H4 (cell line): ENCODE results near the gene MRPS27. TPM values are rescaled to one million over a fixed set of nuclear protein-coding genes. Genes with fewer than 3 reads are reported as not detected.
"Not testable (repeated sequence)": the region's sequence is repeated elsewhere in the genome, so short reads cannot be mapped to it uniquely, and the experiment has no call there.

Experiments
- DNase-seq: peaks from one replicate; pipeline ENCODE4 v3.0.0-alpha.2; 2015; ENCODE audit warnings: low spot score
- total RNA-seq: library from RNA; depleted of rRNA; stranded (reverse); fragments of >200 nt; shearing (Covaris generic); gene quantifications from 2 replicates; pipeline ENCODE4 v1.2.3, GENCODE V29; 2014

The MRPS27 gene
- total RNA-seq, 1 experiment from 2014 or later = 88.0 TPM

DNA sequence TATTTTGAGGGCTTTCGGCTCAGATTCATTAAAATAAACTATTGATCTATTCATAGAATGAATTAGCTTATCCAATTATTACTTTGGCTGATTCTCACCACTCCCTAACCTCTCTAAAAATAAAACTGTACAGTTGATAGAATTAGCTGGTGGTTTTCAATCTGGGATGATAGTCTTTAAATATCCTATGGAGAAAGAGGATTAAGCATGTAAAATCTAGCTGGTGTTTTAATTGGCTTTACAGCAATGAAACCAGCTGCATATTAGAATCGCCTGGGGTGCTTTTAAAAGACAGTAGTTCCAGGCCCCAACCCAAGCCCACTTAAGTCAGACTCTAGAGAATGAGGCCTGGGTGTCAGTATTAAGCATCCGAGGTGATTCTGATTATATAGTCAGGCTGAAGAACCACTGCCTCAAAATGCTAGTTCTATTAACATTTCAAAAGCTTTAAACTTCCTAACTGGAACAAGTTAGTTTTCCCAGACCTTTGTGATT lies 117.7 kb downstream of the MRPS27 start:
- DNase-seq = no peak

DNA sequence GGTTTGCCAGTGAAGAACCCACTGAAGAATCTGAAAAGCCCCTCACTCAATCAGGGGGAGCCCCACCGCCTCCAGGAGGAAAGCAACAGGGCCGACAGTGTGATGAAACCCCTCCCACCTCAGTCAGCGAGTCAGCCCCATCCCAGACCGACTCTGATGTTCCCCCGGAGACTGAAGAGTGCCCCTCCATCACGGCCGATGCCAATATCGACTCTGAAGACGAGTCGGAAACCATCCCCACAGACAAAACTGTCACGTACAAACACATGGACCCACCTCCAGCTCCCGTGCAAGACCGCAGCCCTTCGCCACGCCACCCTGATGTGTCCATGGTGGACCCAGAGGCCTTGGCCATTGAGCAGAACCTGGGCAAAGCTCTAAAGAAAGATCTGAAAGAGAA lies 120.4 kb downstream of the MRPS27 start:
- DNase-seq = no peak

DNA sequence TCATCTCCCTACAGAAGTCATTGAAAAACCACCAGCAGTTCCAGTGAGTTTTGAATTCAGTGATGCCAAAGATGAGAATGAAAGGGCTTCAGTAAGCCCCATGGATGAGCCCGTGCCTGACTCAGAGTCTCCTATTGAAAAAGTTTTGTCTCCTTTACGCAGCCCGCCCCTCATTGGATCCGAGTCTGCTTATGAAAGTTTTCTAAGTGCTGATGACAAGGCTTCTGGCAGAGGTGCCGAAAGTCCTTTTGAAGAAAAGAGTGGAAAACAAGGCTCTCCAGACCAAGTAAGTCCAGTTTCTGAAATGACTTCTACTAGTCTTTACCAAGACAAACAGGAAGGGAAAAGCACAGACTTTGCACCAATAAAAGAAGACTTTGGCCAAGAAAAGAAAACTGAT lies 122.6 kb downstream of the MRPS27 start:
- no peak for DNase-seq

DNA sequence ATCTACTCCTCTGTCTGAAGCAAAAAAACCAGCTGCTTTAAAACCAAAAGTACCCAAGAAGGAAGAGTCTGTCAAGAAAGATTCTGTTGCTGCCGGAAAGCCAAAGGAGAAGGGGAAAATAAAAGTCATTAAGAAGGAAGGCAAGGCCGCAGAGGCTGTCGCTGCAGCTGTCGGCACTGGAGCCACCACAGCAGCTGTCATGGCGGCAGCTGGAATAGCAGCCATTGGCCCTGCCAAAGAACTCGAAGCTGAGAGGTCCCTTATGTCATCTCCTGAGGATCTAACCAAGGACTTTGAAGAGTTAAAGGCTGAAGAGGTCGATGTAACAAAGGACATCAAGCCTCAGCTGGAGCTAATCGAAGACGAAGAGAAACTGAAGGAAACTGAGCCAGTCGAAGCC lies 124.5 kb downstream of the MRPS27 start:
- DNase-seq = no peak

DNA sequence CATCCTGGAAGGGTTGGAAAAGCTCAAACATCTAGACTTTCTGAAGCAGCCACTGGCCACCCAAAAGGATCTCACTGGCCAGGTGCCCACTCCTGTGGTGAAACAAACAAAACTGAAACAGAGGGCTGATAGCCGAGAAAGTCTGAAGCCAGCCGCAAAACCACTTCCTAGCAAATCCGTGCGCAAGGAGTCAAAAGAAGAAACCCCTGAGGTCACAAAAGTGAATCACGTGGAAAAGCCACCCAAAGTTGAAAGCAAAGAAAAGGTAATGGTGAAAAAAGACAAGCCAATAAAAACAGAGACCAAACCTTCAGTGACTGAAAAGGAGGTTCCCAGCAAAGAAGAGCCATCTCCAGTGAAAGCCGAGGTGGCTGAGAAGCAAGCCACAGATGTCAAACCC lies 125.2 kb downstream of the MRPS27 start:
- DNase-seq = no peak

DNA sequence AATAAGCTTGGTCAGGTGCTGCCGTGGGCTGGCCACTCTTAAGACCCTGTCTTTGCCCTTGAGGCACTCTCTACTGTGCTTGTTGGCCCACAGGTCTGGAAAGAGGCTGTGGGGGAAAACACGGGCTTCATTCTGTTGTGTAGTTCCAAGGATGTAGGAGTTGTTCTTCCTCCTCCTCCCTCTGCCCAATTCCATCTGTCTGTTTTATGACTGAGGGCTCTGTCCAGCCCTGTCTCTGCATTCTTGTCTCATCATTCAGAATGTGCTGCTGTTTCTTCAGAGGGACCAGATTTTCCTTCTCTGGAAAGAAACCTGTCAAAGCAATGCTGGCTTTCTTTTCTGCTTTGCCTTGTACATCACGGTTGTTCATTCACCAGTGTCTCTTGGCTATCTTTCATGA lies 128.6 kb downstream of the MRPS27 start:
- DNase-seq = no peak

DNA sequence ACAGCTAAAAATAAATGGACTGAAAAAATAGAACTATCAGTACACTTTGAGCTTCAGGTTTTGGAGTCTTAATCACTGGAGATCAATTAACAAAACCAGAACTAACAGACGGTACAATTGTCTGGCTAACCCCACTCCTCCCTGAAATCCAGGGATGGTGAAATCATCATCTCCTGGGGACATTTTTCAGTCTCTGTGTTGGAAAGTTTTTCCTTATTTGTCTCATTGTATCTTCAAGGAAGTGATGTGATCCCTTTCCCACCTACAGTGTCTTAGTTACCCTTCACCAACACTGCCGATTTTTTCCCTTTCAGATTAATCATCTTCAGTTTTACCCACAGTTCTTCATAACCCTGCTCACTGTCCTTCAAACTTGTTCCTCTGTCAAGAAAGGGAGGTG lies 130.9 kb downstream of the MRPS27 start:
- no peak for DNase-seq

DNA sequence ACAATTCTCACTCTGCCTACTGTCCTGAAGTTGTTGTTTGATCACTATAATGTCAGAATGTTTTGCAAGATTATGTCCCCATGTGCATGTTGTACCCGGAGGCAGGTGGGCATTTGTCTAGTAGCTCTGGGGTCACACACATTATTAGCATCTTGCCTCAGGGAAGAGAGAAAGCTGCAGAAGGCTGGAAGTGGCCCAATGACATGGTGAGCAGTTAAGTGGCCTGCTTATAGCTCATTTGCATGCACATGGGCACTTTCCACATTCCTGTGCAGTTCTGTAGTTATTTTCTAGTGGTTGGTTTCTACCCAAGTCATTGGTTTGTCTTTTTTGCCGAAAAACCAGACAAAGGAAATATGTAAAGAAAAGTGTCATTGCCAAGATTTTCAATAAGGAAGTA lies 131.9 kb downstream of the MRPS27 start:
- DNase-seq = no peak

DNA sequence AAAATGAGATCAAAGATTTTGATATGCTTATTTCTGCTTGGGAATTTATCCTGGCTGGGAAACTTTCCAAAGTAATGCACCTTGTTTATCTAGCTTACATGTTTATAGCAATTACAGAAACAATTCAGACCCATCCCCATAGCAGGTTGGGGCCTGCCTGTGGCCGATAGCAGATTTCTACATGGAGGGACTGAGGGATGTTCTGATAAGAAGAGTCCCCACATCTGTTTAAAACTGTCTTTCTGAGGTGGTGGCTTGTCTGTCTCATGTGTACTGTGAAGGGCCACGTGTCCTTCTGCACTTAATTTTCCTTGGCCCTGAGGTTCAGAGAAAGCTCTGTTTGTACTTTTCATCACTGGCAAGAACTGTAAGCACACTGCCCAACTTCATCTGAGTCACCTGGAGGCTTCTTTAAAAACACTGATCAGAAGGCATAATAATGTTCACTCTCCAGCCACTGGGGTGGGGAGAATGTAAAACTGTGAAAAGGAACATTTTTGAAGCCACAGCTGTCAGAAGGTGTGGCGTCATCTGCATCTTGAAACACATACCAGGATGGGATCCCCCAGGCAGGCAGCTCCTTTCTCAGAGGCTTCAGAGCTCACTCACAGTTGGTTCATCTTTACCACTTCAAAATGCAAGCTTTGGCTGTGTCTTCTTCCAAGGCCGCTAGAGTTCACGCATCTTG lies 132.5 kb downstream of the MRPS27 start:
- no peak for DNase-seq

DNA sequence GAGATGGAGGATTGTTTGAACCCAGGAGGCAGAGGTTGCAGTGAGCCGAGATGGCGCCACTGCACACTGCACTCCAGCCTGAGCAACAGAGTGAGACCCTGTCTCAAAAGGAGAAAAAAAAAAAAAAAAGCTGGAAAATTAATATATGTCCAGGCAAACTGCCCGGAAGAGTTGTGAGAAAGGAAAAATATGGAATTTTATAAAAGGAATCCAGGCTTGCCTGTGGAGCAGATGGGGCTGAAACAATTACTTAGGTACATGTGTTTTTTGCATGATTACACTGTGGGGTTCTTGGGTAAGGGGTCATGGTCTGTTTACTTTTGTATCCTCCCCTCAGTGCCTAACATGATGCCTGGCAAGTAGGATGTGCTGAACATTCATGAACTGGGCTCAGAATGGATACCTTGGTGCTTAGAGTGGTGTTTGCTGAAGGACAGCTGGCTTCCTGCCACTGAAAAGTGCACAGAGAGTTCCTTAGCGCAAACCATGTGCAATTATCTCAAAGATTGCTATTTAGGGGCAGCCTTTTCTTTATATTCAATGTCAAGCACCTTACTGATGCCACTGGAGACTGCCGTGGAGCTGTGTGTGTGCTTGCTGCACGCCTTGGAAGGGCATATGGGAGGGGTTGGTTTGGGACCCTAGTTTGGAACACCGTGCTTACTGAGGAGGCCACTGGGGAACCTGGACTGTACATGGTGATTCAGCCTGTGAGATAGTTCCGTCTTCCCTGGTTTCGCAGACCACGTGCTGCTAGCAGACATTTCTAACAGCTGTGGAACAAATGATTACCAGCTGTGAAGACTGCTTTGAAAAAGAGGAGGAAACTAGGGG lies 134.3 kb downstream of the MRPS27 start:
- DNase-seq = no peak

DNA sequence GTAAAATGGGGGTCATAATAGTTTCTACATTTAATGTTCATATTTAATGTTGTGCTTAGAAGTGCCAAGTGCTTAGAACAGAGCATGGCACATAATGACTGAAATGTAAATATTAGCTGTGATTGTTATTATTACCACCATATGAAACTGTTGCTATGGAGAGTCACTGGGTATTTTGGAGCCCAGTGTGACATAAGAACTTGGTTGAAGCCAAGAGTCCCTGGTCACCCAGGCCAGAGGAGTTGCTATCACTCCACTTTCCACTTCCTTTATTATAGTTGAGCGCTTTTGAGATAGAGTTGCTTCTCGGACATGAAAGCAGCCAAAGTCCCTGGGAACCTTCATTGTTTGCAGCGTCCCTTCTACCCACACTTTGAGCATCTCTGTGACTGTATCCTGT lies 135.6 kb downstream of the MRPS27 start:
- no peak for DNase-seq

DNA sequence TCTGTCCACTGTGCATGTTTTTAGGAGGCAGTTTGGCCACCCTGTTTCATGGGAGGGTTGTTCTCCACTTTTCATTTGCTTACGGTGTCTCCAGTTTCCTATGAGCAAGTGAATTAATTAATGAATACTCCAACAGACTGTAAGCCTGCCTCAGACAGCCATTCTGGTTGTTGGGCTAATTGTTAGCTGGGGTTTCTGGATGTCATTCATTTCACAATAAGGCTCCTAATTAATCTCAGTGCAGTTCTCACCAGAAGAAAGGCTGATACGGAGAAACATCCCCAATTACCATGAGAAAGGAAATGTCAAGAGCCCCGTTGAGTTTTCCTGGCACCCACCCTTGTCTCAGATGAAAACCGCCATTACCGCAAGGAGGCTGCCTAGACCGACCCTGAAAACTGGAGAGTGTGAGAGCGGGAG lies 136.9 kb downstream of the MRPS27 start:
- DNase-seq = no peak

DNA sequence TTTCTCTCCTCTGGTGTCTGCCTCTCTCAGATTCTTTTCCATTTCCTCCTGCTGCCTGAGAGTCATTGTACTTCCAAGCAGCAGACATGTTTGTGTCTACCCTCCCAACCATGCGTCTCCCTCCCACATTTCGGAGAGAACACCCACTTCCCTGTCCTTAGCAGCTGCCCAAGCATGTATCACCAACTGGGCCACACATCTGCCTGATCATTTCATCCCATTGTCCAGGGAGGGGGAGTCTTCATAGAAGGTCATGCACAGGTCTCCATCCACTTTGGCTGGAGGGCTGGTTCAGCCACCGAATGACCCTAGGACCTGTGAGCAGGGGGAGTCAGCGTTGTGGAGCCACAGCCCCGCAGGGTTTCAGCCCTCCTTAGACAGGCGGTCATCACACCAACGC lies 137.4 kb downstream of the MRPS27 start:
- no peak for DNase-seq

DNA sequence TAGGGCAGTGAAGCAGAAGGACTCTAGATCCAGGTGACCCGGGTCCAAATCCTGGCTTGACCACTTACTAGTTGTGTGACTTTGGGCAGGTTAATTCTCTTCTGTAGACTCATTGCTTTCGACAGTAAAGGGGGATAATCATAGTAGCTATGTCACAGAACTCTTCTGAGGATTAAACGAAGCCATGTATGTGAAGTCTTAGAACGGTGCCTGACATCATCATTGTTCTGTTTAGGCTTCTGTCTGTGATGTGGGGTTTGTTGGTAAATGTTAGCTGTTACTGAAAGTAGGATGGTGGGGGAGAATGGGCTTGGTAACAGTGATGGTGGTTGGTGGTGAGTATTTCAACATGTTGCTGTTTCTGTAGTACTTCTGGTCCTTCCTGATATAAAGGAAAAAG lies 139.1 kb downstream of the MRPS27 start:
- no peak for DNase-seq

DNA sequence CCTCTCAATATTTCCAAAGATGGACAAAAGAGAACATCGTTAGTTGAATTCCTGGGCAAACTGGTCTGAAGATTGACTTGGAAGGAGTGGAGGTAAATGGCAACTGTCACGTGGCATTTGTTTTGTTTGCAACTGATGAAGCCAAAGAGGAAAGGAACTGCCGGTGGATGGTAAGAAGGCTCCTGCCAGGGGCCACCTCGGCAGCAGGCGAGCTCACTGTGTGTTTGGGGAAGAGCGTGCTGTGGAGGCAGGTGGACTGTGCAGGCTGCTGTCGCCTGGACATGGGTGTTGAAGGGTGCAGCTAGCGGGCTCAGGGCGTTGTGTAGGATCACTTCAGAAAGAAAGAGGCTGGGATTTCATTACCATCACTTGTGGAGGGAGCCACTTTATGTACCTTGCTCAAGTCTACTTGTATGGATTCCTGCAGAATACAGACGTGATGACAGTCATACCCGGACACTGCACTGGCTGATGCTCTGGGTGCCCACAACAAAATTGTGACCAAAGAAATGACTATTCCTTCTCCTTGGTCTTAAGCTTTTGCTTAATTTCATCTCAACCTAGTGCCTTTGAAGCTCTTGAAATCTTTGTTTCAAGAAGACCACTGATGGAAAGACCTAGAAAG lies 140.1 kb downstream of the MRPS27 start:
- peak; percentile 31 for DNase-seq

DNA sequence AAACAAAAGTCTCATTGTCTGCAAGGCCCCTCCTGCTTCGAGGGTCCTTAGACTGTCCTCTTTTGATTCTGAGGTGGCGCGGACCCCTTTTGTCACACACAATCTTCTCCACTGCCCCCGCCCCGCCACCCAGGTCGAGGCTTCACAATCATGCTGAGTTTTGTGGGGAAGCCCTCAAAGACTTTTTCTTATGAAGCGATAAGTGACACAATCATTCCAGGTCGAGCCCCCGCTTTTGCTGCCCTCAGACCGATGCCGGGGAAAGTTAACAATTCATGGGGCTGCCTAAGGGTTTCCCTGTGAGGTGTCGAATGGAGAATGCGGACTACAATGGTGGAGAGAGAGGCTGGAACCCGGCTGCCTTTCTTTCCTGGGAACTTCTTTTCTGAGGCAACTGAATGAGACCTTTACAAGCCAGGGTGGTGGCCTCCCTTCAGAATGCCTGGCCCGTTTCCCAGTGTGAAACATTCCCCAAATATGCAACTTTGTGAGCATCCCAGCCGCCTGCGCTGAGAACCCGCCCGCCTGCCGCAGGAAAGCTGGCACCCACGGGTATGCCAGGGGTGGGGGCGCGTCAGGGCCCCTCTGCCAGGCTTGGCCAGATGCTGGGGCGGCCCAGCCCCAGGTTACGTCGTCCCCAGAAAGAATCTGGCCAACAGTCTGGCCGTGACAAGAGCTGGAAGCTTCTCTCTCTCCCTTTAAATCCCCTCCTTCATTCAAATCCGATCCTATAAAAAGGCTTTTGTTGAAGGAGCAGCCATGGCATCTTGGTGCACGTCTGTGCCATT lies 140.8 kb downstream of the MRPS27 start:
- DNase-seq = peak; percentile 82

DNA sequence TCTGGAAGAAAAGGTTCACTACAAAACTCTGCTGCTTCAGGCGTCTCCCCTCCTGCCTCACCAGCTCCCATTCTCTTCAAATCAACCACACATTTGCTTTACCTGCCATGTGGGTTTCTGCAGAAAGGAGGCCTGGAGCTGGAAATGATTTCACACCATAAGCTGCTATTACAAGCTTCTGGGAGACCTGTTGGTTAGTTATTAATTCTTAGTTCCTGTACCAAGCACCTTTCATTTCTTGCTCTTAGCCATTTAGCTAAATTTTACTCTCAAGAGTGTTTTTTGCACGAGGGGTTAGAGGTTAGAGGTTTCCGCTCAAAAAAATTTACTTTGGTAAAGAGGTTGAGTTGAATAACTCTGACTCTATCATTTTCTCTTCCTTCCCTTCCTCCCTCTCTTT lies 142.5 kb downstream of the MRPS27 start:
- no peak for DNase-seq

DNA sequence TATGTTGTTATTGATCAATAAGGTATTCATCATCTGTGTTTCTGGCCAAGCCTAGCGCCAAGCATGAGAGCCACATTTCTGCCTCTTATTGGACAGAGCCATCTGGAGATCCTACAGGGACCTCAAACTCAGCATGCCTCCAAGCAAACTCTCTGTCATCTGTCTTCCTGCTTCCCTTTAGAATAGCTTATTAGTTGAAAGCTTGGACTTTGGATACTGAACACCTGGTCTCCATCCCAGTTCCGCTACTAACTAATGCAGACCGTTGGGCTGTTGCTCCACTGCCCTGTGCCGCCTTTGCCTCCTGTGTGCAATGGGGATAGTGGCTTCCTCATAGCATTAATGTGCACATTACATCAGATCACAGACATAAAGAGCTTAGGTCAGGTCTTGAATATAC lies 147.3 kb downstream of the MRPS27 start:
- no peak for DNase-seq

DNA sequence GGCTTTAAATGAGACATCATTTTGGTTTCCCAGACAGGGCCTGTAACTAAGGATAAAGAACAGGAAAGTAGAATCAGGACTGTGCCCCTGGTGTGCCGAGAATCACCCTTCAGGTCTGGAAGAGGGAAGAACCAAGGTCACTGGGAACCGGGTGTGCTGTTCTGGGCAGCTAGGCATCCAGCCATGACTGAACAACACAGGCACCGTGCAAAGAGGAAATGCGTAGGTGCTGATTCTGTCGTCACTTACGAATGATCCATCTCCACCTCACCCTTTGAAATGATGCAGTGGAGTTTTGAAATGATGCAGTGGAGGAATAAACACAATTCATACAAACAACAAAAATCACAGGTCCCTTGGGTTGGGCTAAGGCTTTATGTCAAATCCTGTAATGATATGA lies 148.4 kb downstream of the MRPS27 start:
- no peak for DNase-seq

DNA sequence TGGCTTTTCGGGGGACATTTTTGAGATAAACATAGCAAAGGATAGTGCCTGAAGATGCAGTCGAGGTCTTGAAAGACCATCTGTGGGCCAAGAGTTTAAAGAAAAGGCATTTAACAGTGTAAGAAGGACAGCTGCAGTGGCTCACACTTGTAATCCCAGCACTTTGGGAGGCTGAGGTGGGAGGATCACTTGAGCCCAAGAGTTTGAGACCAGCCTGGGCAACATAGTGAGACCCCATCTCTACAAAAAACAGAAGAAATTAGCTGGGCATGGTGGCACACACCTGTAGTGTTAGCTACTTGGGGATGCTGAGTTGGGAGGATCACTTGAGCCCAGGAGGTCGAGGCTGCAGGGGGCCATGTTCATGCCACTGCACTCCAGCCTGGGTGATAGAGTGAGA lies 148.9 kb downstream of the MRPS27 start:
- DNase-seq = not testable (repeated sequence)

DNA sequence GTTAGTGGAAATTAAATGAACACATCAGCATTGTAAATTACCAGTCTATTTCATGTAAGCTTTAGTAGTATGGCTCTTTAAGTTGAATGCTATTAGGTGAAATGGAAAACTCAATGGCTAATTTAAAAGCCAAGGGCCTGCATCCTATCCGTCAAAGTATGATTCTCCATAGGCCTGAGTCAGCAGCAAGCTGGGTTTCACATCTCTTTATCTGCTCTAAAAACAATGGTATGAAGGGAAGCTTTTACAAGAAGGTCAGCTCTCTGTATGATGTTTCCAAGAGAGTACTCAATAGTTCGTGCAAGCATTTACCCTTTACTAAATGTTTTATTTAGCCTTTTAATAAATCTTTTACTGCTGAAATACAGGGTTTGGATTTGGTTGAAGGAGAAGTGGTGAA lies 149.9 kb downstream of the MRPS27 start:
- no peak for DNase-seq
